ENCODE data around the gene MPRIP. TPM values are rescaled to one million over a fixed set of nuclear protein-coding genes. Genes with fewer than 3 reads are reported as not detected.

Gene MPRIP
- total and polyA plus RNA-seq, 2 of the 13 experiments (the other 11 are each of a cell fraction or from before 2014, with no cell fraction given) = 50.2 to 52.4 TPM

GRCh38 chr17:17067257-17067656, 25.0 kb downstream of the MPRIP start (continued):
- TF ChIP-seq NFYC (CRISPR knock-in tag; IDR thresholded peaks at IDR 0.05) (no peak), CEBPG (CRISPR knock-in tag; IDR thresholded peaks at IDR 0.05) (peak; percentile 80), ZFY (CRISPR knock-in tag; IDR thresholded peaks at IDR 0.05) (no peak), NFRKB (IDR thresholded peaks at IDR 0.05) (no peak), ZFP90 (CRISPR knock-in tag; IDR thresholded peaks at IDR 0.05; ENCODE audit: borderline replicate concordance) (no peak), ZNF660 (CRISPR knock-in tag; IDR thresholded peaks at IDR 0.05; ENCODE audit: borderline replicate concordance, low read depth) (no peak), FUBP1 (CRISPR knock-in tag; IDR thresholded peaks at IDR 0.05; ENCODE audit: borderline replicate concordance) (no peak), ZBTB33 (CRISPR knock-in tag; IDR thresholded peaks at IDR 0.05) (peak; percentile 90; the same call in 1 of the 2 replicates), ZNF251 (CRISPR knock-in tag; IDR thresholded peaks at IDR 0.05) (no peak), KAT7 (CRISPR knock-in tag; IDR thresholded peaks at IDR 0.05; ENCODE audit: borderline replicate concordance) (no peak), THAP11 (CRISPR knock-in tag; IDR thresholded peaks at IDR 0.05) (peak; percentile 46; the same call in 1 of the 2 replicates), ZNF329 (CRISPR knock-in tag; IDR thresholded peaks at IDR 0.05; ENCODE audit: low read depth) (no peak), FOSL1 (CRISPR knock-in tag; IDR thresholded peaks at IDR 0.05; ENCODE audit: borderline replicate concordance) (no peak), ZMAT3 (CRISPR knock-in tag; conservative IDR thresholded peaks at IDR 0.05) (no peak), ZBTB42 (CRISPR knock-in tag; IDR thresholded peaks at IDR 0.05) (no peak), ATF4 (CRISPR knock-in tag; IDR thresholded peaks at IDR 0.05) (peak in 1 of 2 experiments; percentile 98; a peak in 2 of 4 replicates), ZNF275 (CRISPR knock-in tag; IDR thresholded peaks at IDR 0.05; ENCODE audit: borderline replicate concordance) (no peak), SMAD1 (CRISPR knock-in tag; IDR thresholded peaks at IDR 0.05; ENCODE audit: borderline replicate concordance, low read depth) (no peak), HHEX (CRISPR knock-in tag; IDR thresholded peaks at IDR 0.05) (no peak), CAMTA2 (CRISPR knock-in tag; IDR thresholded peaks at IDR 0.05; ENCODE audit: borderline replicate concordance) (no peak), GMEB2 (CRISPR knock-in tag; IDR thresholded peaks at IDR 0.05; ENCODE audit: low read depth) (no peak), ESRRA (CRISPR knock-in tag; IDR thresholded peaks at IDR 0.05; ENCODE audit: low read depth) (no peak)
